HepG2 (cell line): Measurements from ENCODE around the gene CNR2. TPM values are rescaled to one million over a fixed set of nuclear protein-coding genes. Genes with fewer than 3 reads are reported as not detected.

Source experiments
- GABPA ChIP-seq, 2 experiments: IDR thresholded peaks; 2 replicates each; pipeline ENCODE4 v1.6.1; 2011 to 2016; ENCODE audit warnings: low read depth in 2 of 2, low read length in 1 of 2, missing biosample characterization in 1 of 2, missing genetic modification characterization in 1 of 2
- MEIS1 ChIP-seq: sonication (generic); formaldehyde crosslinking; IDR thresholded peaks from 2 replicates; pipeline ENCODE4 v1.9.0; 2021; ENCODE audit warnings: mild to moderate bottlenecking, missing genetic modification reagents, moderate library complexity, borderline replicate concordance
- PAXIP1 ChIP-seq: sonication (generic); formaldehyde crosslinking; conservative IDR thresholded peaks from 2 replicates; pipeline ENCODE4 v1.4.0; 2020; ENCODE audit warnings: mild to moderate bottlenecking, missing genetic modification reagents, moderate library complexity
- PCBP1 ChIP-seq: fragments of 200-400 bp; formaldehyde crosslinking; IDR thresholded peaks from 2 replicates; pipeline ENCODE4 v1.6.1; 2017; ENCODE audit warnings: mild to moderate bottlenecking, low read depth, low read length, borderline replicate concordance
- RFXANK ChIP-seq: IDR thresholded peaks from 2 replicates; pipeline ENCODE4 v1.6.1; 2016
- ZNF296 ChIP-seq: sonication (generic); formaldehyde crosslinking; conservative IDR thresholded peaks from 2 replicates; pipeline ENCODE4 v1.5.0; 2020; ENCODE audit warnings: mild to moderate bottlenecking, missing genetic modification reagents
- ZNF576 ChIP-seq: sonication (generic); formaldehyde crosslinking; IDR thresholded peaks from 2 replicates; pipeline ENCODE4 v1.4.0; 2020; ENCODE audit warnings: mild to moderate bottlenecking, missing genetic modification reagents
- ZNF646 ChIP-seq: sonication (generic); formaldehyde crosslinking; IDR thresholded peaks from 2 replicates; pipeline ENCODE4 v1.9.0; 2021; ENCODE audit warnings: mild to moderate bottlenecking, missing genetic modification reagents
- ZNF703 ChIP-seq: sonication (generic); formaldehyde crosslinking; IDR thresholded peaks from 2 replicates; pipeline ENCODE4 v1.5.1; 2020; ENCODE audit warnings: missing genetic modification reagents, mild to moderate bottlenecking, moderate library complexity, borderline replicate concordance
- ZNF784 ChIP-seq: sonication (generic); formaldehyde crosslinking; IDR thresholded peaks from 2 replicates; pipeline ENCODE4 v1.5.1; 2020; ENCODE audit warnings: missing genetic modification reagents, mild to moderate bottlenecking, borderline replicate concordance
- polyA plus RNA-seq, 8 experiments: library from polyadenylated mRNA; depleted of rRNA in 3 of 8; stranded (reverse) in 7 of 8; unstranded in 1 of 8; fragments of >200 nt; fragmentation: Illumina TruSeq in 4 of 8; extraction: Trizol in 4 of 8; gene quantifications; 2 replicates each; pipeline versions ENCODE4 v1.2.1 to v1.2.3, GENCODE V29; 2011 to 2016; ENCODE audit warnings: low read depth in 4 of 8, missing spikeins in 1 of 8, mixed read lengths in 1 of 8; ENCODE audit not compliant: insufficient read depth in 1 of 8
- total RNA-seq, 5 experiments: library from RNA; depleted of rRNA; stranded (reverse); fragments of >200 nt; fragmentation: Illumina TruSeq; extraction: Trizol; gene quantifications; 2 replicates each; pipeline ENCODE4 v1.2.3, GENCODE V29; 2016; ENCODE audit warnings: low read depth in 1 of 5

CNR2 gene
- total and polyA plus RNA-seq, 2 of the 13 experiments (the other 11 are each of a cell fraction or from before 2014, with no cell fraction given): not detected

- TF ChIP-seq ZNF646 (CRISPR knock-in tag): no peak
- no peak for TF ChIP-seq GABPA (IDR thresholded peaks at IDR 0.05; ENCODE audit: low read depth, low read length)
- peak; percentile 23 for TF ChIP-seq GABPA (CRISPR knock-in tag; IDR thresholded peaks at IDR 0.05; ENCODE audit: low read depth)
- no peak for TF ChIP-seq PCBP1
- TF ChIP-seq ZNF703 (CRISPR knock-in tag): no peak
- TF ChIP-seq ZNF296: no peak
- TF ChIP-seq ZNF784 (CRISPR knock-in tag): no peak; the same call in 1 of the 2 replicates
- peak; percentile 99 for TF ChIP-seq RFXANK (CRISPR knock-in tag)
- TF ChIP-seq PAXIP1 (CRISPR knock-in tag): no peak; the same call in 1 of the 2 replicates
- TF ChIP-seq ZNF576 (CRISPR knock-in tag): peak; percentile 78; the same call in 1 of the 2 replicates
- TF ChIP-seq MEIS1 (CRISPR knock-in tag): peak; percentile 64; the same call in 1 of the 2 replicates
These were observed 46.5 kb upstream of the CNR2 start, which contains the start of gene PNRC2 (continued) for GRCh38 chr1:23959461-23960290.
